Cardiac muscle cell (in vitro differentiated cells and primary cell): Measurements from ENCODE around the gene DYNLL2. TPM values are rescaled to one million over a fixed set of nuclear protein-coding genes. Genes with fewer than 3 reads are reported as not detected.
"Not testable (repeated sequence)": the region's sequence is repeated elsewhere in the genome, so short reads cannot be mapped to it uniquely, and the experiment has no call there.

Experiments
- DNase-seq, 2 donors: peaks; one replicate each; pipeline versions ENCODE4 v3.0.0 to v3.0.0-alpha.2; 2010 to 2017; ENCODE audit warnings: low read depth in 1 of 2, low spot score in 1 of 2
- H3K27ac ChIP-seq: fragments of 200-600 bp; sonication (generic); 2 replicates; pipeline ENCODE4 v1.5.1; 2016
- H3K27me3 ChIP-seq: fragments of 200-600 bp; sonication (generic); 2 replicates; pipeline ENCODE4 v1.6.0; 2016; ENCODE audit warnings: control low read depth
- H3K36me3 ChIP-seq: fragments of 200-600 bp; sonication (generic); 2 replicates; pipeline ENCODE4 v1.5.1; 2016; ENCODE audit warnings: control low read depth
- H3K4me1 ChIP-seq: fragments of 200-600 bp; sonication (generic); 2 replicates; pipeline ENCODE4 v1.8.1; 2017; ENCODE audit warnings: low read depth, mild to moderate bottlenecking, mixed run types
- H3K4me3 ChIP-seq: fragments of 200-600 bp; sonication (generic); 2 replicates; pipeline ENCODE4 v1.5.1; 2016; ENCODE audit warnings: mild to moderate bottlenecking
- H3K9me3 ChIP-seq: fragments of 200-600 bp; sonication (generic); 2 replicates; pipeline ENCODE4 v1.5.1; 2017; ENCODE audit warnings: low read depth, mild to moderate bottlenecking, control low read depth
- CTCF ChIP-seq: IDR thresholded peaks from 2 replicates; pipeline ENCODE4 v1.5.1; 2012; ENCODE audit warnings: low read depth, mild to moderate bottlenecking, low read length
- polyA plus RNA-seq: library from polyadenylated mRNA; unstranded; fragments of >200 nt; fragmentation: Nextera tagmentation; extraction: Ambion mirVana; gene quantifications from 2 replicates; pipeline ENCODE4 v1.2.1, GENCODE V29; 2016
- total RNA-seq: library from RNA; depleted of rRNA; stranded (reverse); fragments of >200 nt; gene quantifications from 2 replicates; pipeline ENCODE4 v1.2.3, GENCODE V29; 2016

DYNLL2 gene
- total and polyA plus RNA-seq, 2 experiments from 2014 or later: 0.79 to 14.2 TPM

DNA sequence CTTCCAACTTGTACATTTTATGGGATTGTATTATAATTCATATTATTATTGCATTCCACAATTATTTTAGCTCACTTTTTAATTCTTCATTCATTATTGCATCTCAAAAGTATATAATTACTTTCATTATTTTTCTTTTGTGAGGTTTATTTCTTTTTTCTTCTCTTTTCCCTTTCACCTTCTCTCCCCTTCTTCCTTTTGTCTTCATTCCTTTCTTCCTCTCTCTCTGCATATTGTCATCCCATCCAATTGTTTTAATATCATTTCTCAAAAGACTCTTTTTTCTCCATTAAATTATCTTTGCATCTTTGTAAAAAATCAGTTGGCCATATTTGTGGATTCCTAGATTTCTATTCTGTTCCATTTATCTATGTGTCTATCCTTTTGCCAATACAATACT is 17.3 kb downstream of the DYNLL2 start:
- no peaks in the 10 kb centered on the region for H3K9me3 ChIP-seq
- no peak for TF ChIP-seq CTCF
- H3K27me3 ChIP-seq: no peaks in the 10 kb centered on the region
- H3K27ac ChIP-seq: no peak overlapping the region
- DNase-seq: no peak
- no peak overlapping the region for H3K4me3 ChIP-seq
- H3K36me3 ChIP-seq: no peaks in the 10 kb centered on the region
- H3K4me1 ChIP-seq: no peaks in the 10 kb centered on the region

GRCh38 chr17:58101898-58102297 is 18.7 kb downstream of the DYNLL2 start:
- not testable (repeated sequence) for H3K27ac ChIP-seq, H3K9me3 ChIP-seq, H3K36me3 ChIP-seq, H3K27me3 ChIP-seq, H3K4me3 ChIP-seq, H3K4me1 ChIP-seq, DNase-seq

DNA sequence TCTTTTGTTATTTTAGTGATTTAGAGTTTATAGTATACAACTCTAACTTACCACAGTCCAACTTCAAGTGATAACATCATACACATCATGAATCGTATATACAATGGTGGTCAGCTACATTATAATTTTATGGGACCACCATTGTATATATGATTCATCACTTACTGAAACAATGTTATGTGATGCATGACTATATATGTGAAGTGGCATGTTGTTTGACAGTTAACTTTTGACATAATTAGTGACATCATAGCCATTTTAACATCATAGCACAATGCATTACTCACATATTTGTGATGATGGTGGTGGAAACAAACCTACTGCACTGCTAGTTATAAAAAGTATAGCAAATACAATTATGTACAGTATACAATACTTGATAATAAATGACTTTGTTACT is 21.9 kb downstream of the DYNLL2 start:
- H3K4me3 ChIP-seq: no peak overlapping the region
- TF ChIP-seq CTCF: no peak
- no peaks in the 10 kb centered on the region for H3K36me3 ChIP-seq
- H3K27me3 ChIP-seq: no peaks in the 10 kb centered on the region
- no peak overlapping the region for H3K27ac ChIP-seq
- no peaks in the 10 kb centered on the region for H3K4me1 ChIP-seq
- DNase-seq: no peak
- no peaks in the 10 kb centered on the region for H3K9me3 ChIP-seq

DNA sequence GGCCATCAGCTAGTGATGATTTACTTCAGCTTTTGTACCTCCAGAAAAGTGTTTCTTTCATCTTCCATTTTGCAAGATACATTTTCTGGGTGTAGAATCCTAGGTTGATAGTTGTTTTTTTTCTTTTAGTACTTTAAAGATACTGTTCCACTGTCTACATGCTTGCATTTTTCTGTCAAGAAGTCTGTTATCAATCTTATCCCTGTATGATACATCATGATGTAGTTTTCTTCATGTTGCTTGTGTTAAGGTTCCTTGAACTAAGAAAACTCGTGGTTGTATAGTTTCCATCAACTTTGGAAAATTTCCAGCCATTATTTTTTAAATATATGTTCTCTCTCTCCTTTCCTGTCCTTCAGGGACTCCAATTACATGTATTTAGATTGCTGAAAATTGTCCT is 24.1 kb downstream of the DYNLL2 start:
- DNase-seq: no peak
- Histone ChIP-seq H3K27me3 (no peaks in the 10 kb centered on the region), H3K4me3 (no peak overlapping the region), H3K36me3 (no peaks in the 10 kb centered on the region), H3K9me3 (no peaks in the 10 kb centered on the region), H3K4me1 (no peaks in the 10 kb centered on the region), H3K27ac (no peak overlapping the region)
- TF ChIP-seq CTCF: no peak

DNA sequence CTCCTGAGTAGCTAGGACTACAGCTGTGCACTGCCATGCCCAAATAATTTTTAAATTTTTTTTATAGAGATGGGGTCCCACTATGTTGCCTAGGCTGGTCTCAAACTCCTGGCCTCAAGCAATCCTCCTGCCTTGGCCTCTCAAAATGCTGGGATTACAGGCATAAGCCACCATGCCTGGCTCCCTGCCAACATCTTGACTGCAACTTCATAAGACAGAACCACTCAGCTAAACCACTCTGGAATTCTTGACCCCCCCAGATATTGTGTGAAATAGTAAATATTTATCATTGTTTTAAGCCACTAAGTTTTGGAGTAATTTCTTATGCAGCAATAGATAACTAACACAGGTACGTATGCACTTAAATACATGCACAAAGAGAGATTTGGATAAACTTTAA is 26.0 kb downstream of the DYNLL2 start:
- H3K9me3 ChIP-seq: no peaks in the 10 kb centered on the region
- no peaks in the 10 kb centered on the region for H3K4me1 ChIP-seq
- peak in 1 of 2 donors; percentile 6 for DNase-seq
- TF ChIP-seq CTCF: no peak
- no peaks in the 10 kb centered on the region for H3K36me3 ChIP-seq
- H3K27me3 ChIP-seq: peaks cover 11% of the 10 kb centered on the region
- no peak overlapping the region for H3K4me3 ChIP-seq
- no peak overlapping the region for H3K27ac ChIP-seq

DNA sequence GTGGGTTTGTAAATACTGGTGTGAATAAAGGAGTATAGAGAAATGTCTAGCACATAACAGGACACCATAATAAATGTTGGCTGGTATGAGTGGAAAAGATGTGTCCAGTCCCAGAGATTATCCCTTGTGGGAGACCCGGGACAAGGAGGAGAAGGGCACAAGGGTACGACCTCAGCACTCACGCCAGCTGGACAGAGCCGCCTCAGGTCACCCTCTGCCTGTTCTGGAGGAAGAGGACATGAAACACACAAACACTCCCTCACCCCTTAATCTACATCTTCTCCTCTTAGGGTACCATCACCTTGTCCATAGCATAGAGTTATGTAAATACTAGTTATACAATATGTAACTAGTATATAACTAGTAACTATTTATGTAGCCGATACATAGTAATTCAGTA is 26.8 kb downstream of the DYNLL2 start:
- Histone ChIP-seq H3K36me3 (no peaks in the 10 kb centered on the region), H3K27ac (no peak overlapping the region), H3K9me3 (no peaks in the 10 kb centered on the region), H3K27me3 (peaks cover 19% of the 10 kb centered on the region), H3K4me1 (no peaks in the 10 kb centered on the region), H3K4me3 (no peak overlapping the region)
- no peak for DNase-seq
- no peak for TF ChIP-seq CTCF
